Pancreas (tissue), 10 donors: ENCODE results near the gene ADAMTSL1. TPM values are rescaled to one million over a fixed set of nuclear protein-coding genes. Genes with fewer than 3 reads are reported as not detected.
A peak's percentile ranks its signal among the peaks of the same experiment; 100 is the strongest.

Source experiments
- ATAC-seq, 4 donors: fragments of 200-7000 bp; cut with Tn5 transposase; one replicate each; pipeline versions ENCODE4 v1.8.0 to v1.9.1; 2020; ENCODE audit warnings: mild to moderate bottlenecking in 4 of 4, moderate library complexity in 4 of 4
- DNase-seq, 6 donors: peaks; one replicate each; pipeline ENCODE4 v3.0.0-alpha.2; 2020
- FAIRE-seq: peaks from 2 replicates; lab custom pipeline; 2012; peaks lifted over from hg19 to GRCh38; lab: Jason Lieb, UNC
- H3K27ac ChIP-seq, 4 donors: fragments of 200-600 bp; sonication (generic); 1 replicate in 3 of 4; 2 replicates in 1 of 4; pipeline versions ENCODE4 v1.5.0 to v1.8.0; 2020
- H3K27me3 ChIP-seq, 4 donors: fragments of 200-600 bp; one replicate each; pipeline ENCODE4 v1.8.0; 2021
- H3K36me3 ChIP-seq, 3 donors: fragments of 200-600 bp; sonication (generic) in 1 of 3; one replicate each; pipeline versions ENCODE4 v1.5.0 to v1.8.0; 2020 to 2021
- H3K4me1 ChIP-seq, 3 donors: fragments of 200-600 bp; one replicate each; pipeline ENCODE4 v1.8.0; 2021
- H3K4me3 ChIP-seq, 4 donors: fragments of 200-600 bp; sonication (generic) in 2 of 4; one replicate each; pipeline versions ENCODE4 v1.5.0 to v1.8.0; 2020 to 2021
- H3K9me3 ChIP-seq, 4 donors: fragments of 200-600 bp; one replicate each; pipeline ENCODE4 v1.8.0; 2021
- WGBS, 2 donors: extraction: QIAGEN DNeasy Blood & Tissue Kit; methylation state at CpG; one replicate each; pipeline ENCODE4 v1.1.7; 2013; 5-methylcytosine and 5-hydroxymethylcytosine counted together
- intact Hi-C, 3 donors: fragments of 100-400 bp; cut with DNase I; formaldehyde crosslinking; loops; one replicate each; pipeline versions ENCODE4 v1.11.1 to v1.14.2; 2022
- polyA plus RNA-seq, 2 donors: library from polyadenylated mRNA; stranded (reverse); fragments of 200-250 nt; gene quantifications; one replicate each; pipeline ENCODE4 v1.2.3, GENCODE V29; 2013
- total RNA-seq, 6 donors: library from RNA; stranded (reverse); fragmentation: NEBNext Ultra II Directional in 4 of 6; extraction: Animal tissue kit (Norgen Biotek cat#: 25700) in 4 of 6; gene quantifications; one replicate each; pipeline versions ENCODE4 v1.2.1 to v1.2.4, GENCODE V29; 2021 to 2023
- TF ChIP-seq, protein P1 (sequence below), 4 donors: fragments of 200-600 bp; sonication (generic) in 3 of 4; IDR thresholded peaks; one replicate each; pipeline versions ENCODE4 v1.5.0 to v1.8.0; 2021; ENCODE audit warnings: antibody characterized with exemption in 4 of 4
- donor health status: healthy with polysubstance abuse.
- donor health status: DM: no; HTN: no; CAD: no; lungs with moderate emphysema.
- donor health status: DM: no; HTN: no; CAD: no.
- donor health status: control.
- donor health status: control.
- donor health status: Bipolar disorder and iron deficiency.
- donor health status: DM: yes; HTN: yes; CAD: no.
- donor health status: DM: no; HTN: no; CAD: no.
- donor health status: DM: no; HTN: no; CAD: no.
- donor health status: DM: yes; HTN: yes; CAD: no.

The ADAMTSL1 gene
- total and polyA plus RNA-seq, 8 donors, result 0.24 to 2.1 (median 0.67) TPM

DNA sequence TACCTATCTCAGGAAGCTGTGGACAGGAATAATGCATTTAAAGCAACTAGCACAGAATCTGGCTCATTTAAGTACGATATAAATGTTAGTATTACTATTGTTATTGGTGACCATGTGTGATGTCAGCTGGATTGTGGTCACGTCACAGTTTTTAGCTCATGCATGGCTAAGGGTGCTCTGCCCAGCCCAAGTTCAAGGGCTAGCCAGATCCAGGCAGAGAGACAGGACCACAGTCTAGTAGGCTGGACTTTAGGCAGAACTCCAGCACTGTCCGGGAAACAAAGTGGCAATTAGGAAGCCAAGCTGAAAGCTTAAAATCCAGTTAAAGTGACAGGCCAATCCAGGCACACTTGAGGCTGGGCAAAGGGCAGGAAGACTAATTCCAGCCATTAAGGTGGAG, 273.6 kb downstream of the ADAMTSL1 start:
- Histone ChIP-seq H3K36me3 (no peaks in the 10 kb centered on the region), H3K4me1 (no peaks in the 10 kb centered on the region), H3K27ac (no peak overlapping the region), H3K27me3 (no peaks in the 10 kb centered on the region), H3K9me3 (no peaks in the 10 kb centered on the region), H3K4me3 (no peak overlapping the region)
- DNase-seq (no peak), ATAC-seq (peak in 1 of 4 donors; percentile 32), FAIRE-seq (no peak)
- WGBS, 2 donors, result 60 to 78% methylated on average over 3 of the region's 3 CpGs
- TF ChIP-seq, protein P1, sequence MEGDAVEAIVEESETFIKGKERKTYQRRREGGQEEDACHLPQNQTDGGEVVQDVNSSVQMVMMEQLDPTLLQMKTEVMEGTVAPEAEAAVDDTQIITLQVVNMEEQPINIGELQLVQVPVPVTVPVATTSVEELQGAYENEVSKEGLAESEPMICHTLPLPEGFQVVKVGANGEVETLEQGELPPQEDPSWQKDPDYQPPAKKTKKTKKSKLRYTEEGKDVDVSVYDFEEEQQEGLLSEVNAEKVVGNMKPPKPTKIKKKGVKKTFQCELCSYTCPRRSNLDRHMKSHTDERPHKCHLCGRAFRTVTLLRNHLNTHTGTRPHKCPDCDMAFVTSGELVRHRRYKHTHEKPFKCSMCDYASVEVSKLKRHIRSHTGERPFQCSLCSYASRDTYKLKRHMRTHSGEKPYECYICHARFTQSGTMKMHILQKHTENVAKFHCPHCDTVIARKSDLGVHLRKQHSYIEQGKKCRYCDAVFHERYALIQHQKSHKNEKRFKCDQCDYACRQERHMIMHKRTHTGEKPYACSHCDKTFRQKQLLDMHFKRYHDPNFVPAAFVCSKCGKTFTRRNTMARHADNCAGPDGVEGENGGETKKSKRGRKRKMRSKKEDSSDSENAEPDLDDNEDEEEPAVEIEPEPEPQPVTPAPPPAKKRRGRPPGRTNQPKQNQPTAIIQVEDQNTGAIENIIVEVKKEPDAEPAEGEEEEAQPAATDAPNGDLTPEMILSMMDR (IDR thresholded peaks at IDR 0.05), result no peak
- intact Hi-C loops, result no loop called here

DNA sequence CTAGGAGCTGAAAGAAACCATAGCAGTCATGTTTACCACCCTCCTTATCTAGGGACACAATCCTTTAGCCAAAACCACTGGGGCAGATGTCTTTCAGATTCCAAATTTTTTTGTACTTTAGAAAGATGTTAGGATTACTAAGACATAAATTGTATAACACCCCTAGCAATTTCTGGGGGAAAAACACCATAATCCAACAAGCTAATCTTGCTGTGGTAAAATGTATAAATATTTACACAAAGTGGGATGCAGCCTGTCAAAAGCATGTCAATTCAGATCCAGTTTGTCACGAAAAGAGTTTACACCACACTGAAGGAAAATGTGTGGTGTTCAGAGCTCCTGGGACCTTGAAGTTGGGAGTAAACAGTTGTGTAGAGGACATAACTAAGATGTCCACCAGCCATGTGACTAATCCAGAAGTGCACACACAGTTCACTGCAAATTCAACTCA, 274.3 kb downstream of the ADAMTSL1 start:
- TF ChIP-seq, protein P1 (IDR thresholded peaks at IDR 0.05), result no peak
- Histone ChIP-seq H3K27me3 (no peaks in the 10 kb centered on the region), H3K36me3 (no peaks in the 10 kb centered on the region), H3K4me3 (no peak overlapping the region), H3K9me3 (no peaks in the 10 kb centered on the region), H3K4me1 (no peaks in the 10 kb centered on the region), H3K27ac (no peak overlapping the region)
- intact Hi-C loops, result no loop called here
- WGBS, 2 donors, result 34 to 55% methylated on average over 1 of the region's 1 CpG
- ATAC-seq, result no peak
- DNase-seq, result no peak
- FAIRE-seq, result no peak

DNA sequence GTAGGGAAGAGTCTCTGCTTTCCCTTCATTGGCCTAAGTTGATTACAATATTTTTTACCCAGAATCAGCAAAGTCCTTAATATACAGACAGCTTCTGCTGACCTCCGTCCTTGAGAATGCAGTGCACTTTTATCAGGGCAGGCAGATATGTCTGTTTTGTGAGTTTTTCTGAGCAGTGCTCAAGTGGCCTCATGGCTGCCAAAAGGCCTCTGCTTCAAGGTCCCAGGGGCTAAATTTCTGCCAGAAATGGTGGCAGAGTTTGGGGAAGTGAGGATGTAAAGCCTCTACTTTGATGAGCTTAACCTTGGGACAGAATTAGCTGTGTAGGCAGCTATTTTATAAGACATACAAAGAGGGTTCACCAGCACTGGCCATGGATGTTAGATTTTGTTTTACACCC, 275.8 kb downstream of the ADAMTSL1 start:
- intact Hi-C loops, result no loop called here
- no peak overlapping the region for H3K4me3 ChIP-seq
- FAIRE-seq, result no peak

DNA sequence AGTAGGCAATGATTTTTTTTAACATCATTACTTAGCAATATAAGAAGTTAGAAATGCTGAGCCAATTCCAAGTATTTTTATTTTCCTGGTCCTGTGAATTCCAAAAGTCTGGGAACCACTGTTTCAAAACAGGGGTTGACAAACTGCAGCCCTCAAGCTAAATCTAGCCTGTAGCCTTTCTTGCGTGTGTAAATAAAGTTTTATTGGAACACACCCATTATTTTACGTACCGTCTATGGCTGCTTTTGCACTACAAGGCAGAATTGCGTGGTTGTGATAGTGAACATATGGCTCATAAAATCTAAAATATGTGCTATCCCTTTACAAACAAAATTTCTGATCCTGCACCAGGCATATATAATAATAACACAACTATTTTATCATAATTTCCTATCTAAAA, 280.0 kb downstream of the ADAMTSL1 start:
- no peak overlapping the region for H3K4me3 ChIP-seq
- H3K36me3 ChIP-seq, result no peaks in the 10 kb centered on the region
- TF ChIP-seq, protein P1 (IDR thresholded peaks at IDR 0.05), result no peak
- H3K27me3 ChIP-seq, result no peaks in the 10 kb centered on the region
- 82 to 89% methylated on average over 4 of the region's 4 CpGs for WGBS, 2 donors
- no peak overlapping the region for H3K27ac ChIP-seq
- FAIRE-seq (no peak), DNase-seq (no peak), ATAC-seq (no peak)
- no peaks in the 10 kb centered on the region for H3K9me3 ChIP-seq
- intact Hi-C loops, result no loop called here
- no peaks in the 10 kb centered on the region for H3K4me1 ChIP-seq

More for the DNA sequence above, 275.8 kb downstream of the ADAMTSL1 start:
- no peaks in the 10 kb centered on the region for H3K9me3 ChIP-seq
- DNase-seq, result no peak
- 48 to 76% methylated on average over 1 of the region's 1 CpG for WGBS, 2 donors
- TF ChIP-seq, protein P1 (IDR thresholded peaks at IDR 0.05), result no peak
- H3K27ac ChIP-seq, result no peak overlapping the region
- no peaks in the 10 kb centered on the region for H3K4me1 ChIP-seq
- H3K36me3 ChIP-seq, result no peaks in the 10 kb centered on the region
- no peak for ATAC-seq
- no peaks in the 10 kb centered on the region for H3K27me3 ChIP-seq

DNA sequence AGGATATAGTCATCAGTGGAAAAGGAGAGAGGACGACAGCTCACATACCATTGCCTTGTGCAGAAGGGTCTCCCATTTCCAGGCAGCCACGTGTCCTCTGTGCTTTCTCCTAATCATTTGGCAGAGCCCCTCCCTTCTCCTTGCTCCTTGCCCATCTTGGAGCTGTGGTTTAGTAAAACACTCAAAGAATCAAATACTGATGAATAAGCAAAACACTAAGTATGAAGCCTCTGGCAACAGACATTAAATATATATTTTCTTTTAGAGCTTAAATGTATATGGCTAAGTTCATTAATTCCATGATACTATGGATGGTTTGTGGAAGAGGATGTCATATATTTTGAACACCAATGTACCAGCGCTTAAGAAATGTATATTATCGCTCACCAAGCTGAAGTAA, 280.6 kb downstream of the ADAMTSL1 start:
- H3K27me3 ChIP-seq, result no peaks in the 10 kb centered on the region
- no peaks in the 10 kb centered on the region for H3K4me1 ChIP-seq
- no peak for FAIRE-seq
- H3K36me3 ChIP-seq, result no peaks in the 10 kb centered on the region
- DNase-seq, result no peak
- ATAC-seq, result no peak
- H3K4me3 ChIP-seq, result no peak overlapping the region
- H3K9me3 ChIP-seq, result no peaks in the 10 kb centered on the region
- no peak overlapping the region for H3K27ac ChIP-seq
- intact Hi-C loops, result no loop called here
- WGBS, 2 donors, result 85 to 91% methylated on average over 4 of the region's 4 CpGs
- TF ChIP-seq, protein P1 (IDR thresholded peaks at IDR 0.05), result no peak
